Breast epithelium (tissue), 3 donors: ENCODE data around the gene LURAP1L.

Experiments used
- POLR2A ChIP-seq: fragments of 450-650 bp; IDR thresholded peaks from one replicate; pipeline ENCODE4 v1.6.1; 2016; ENCODE audit warnings: antibody characterized with exemption, mild to moderate bottlenecking, moderate library complexity
- POLR2AphosphoS5 ChIP-seq, 3 donors: sonication (generic); formaldehyde crosslinking; IDR thresholded peaks; one replicate each; pipeline ENCODE4 v1.6.1; 2017; ENCODE audit warnings: antibody characterized with exemption in 3 of 3
- TF ChIP-seq, protein P1 (sequence below), 3 donors: fragments of 450-650 bp; IDR thresholded peaks; one replicate each; pipeline ENCODE4 v1.5.1; 2016 to 2017; ENCODE audit warnings: antibody characterized with exemption in 3 of 3, mild to moderate bottlenecking in 3 of 3, moderate library complexity in 3 of 3

DNA sequence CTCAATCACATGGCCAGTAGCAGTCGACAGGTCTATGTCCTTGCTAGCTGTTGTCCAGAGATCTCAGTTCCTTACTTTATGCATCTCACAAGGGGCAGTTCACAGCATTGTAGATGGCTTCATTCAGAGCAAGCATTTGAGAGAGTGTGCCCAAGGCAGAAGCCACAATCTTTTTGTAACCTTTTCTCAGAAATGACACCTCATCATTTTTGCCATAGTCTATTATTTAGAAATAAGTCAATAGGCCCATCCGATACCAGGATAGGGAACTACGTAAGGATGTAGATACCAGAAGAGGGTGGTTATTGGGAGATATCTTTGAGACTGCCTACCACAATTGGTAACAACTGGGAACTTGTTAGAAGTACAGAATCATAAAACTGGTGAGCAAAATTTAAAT lies 37.1 kb downstream of the LURAP1L start:
- TF ChIP-seq, protein P1, sequence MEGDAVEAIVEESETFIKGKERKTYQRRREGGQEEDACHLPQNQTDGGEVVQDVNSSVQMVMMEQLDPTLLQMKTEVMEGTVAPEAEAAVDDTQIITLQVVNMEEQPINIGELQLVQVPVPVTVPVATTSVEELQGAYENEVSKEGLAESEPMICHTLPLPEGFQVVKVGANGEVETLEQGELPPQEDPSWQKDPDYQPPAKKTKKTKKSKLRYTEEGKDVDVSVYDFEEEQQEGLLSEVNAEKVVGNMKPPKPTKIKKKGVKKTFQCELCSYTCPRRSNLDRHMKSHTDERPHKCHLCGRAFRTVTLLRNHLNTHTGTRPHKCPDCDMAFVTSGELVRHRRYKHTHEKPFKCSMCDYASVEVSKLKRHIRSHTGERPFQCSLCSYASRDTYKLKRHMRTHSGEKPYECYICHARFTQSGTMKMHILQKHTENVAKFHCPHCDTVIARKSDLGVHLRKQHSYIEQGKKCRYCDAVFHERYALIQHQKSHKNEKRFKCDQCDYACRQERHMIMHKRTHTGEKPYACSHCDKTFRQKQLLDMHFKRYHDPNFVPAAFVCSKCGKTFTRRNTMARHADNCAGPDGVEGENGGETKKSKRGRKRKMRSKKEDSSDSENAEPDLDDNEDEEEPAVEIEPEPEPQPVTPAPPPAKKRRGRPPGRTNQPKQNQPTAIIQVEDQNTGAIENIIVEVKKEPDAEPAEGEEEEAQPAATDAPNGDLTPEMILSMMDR (IDR thresholded peaks at IDR 0.05): no peak
- TF ChIP-seq POLR2A: no peak
- TF ChIP-seq POLR2AphosphoS5 (IDR thresholded peaks at IDR 0.05): no peak
